Panc1 (cell line): Measurements from ENCODE around the gene IBA57. TPM values are rescaled to one million over a fixed set of nuclear protein-coding genes. Genes with fewer than 3 reads are reported as not detected.

Experiments
- ATAC-seq: fragments of 200-7000 bp; cut with Tn5 transposase; 2 replicates; pipeline ENCODE4 v1.9.1; 2020; ENCODE audit warnings: mild to moderate bottlenecking, moderate library complexity
- BruUV-seq: library from RNA; stranded (reverse); fragments of 400-500 nt; replicated peaks from 2 replicates; lab custom pipeline; 2021; lab: Mats Ljungman, UMichigan
- CTCF ChIA-PET: fragments of 300-600 bp; sonication (Branson Sonifier 250); formaldehyde crosslinking; loops from one replicate; lab custom pipeline; 2022; ENCODE audit warnings: antibody characterized with exemption; lab: Charles Lee
- POLR2A ChIA-PET: fragments of 300-600 bp; sonication (Branson Sonifier 250); formaldehyde crosslinking; loops from one replicate; lab custom pipeline; 2022; ENCODE audit warnings: antibody characterized with exemption; lab: Charles Lee
- DNase-seq: peaks from one replicate; pipeline ENCODE4 v3.0.0-alpha.2; 2010; ENCODE audit warnings: low read depth, low spot score
- H3K27ac ChIP-seq: 2 replicates; pipeline ENCODE4 v1.5.1; 2011; ENCODE audit warnings: mild to moderate bottlenecking, low read length, inconsistent platforms
- H3K27me3 ChIP-seq: fragments of 200-500 bp; sonication (Bioruptor generic); 2 replicates; pipeline ENCODE4 v1.6.0; 2014; ENCODE audit warnings: low read length, inconsistent platforms; ENCODE audit not compliant: control insufficient read depth, insufficient read depth
- H3K36me3 ChIP-seq: fragments of 200-500 bp; sonication (Bioruptor generic); 2 replicates; pipeline ENCODE4 v1.5.1; 2014; ENCODE audit warnings: inconsistent platforms, mild to moderate bottlenecking, low read length, moderate library complexity; ENCODE audit not compliant: control insufficient read depth, insufficient read depth
- H3K4me1 ChIP-seq: 2 replicates; pipeline ENCODE4 v1.5.1; 2011; ENCODE audit warnings: inconsistent platforms, mild to moderate bottlenecking, low read length, moderate library complexity; ENCODE audit not compliant: control insufficient read depth, insufficient read depth
- H3K4me3 ChIP-seq, 2 experiments: 2 replicates each; pipeline ENCODE4 v1.5.1; 2011 to 2012; ENCODE audit warnings: low read depth in 2 of 2, low read length in 2 of 2, mild to moderate bottlenecking in 2 of 2, inconsistent platforms in 1 of 2, moderate library complexity in 1 of 2
- H3K9me3 ChIP-seq: fragments of 200-500 bp; sonication (Bioruptor generic); 2 replicates; pipeline ENCODE4 v1.5.1; 2014; ENCODE audit warnings: low read depth, mild to moderate bottlenecking, inconsistent platforms, low read length, moderate library complexity; ENCODE audit not compliant: control insufficient read depth, insufficient read depth
- POLR2AphosphoS5 ChIP-seq: IDR thresholded peaks from 2 replicates; pipeline ENCODE4 v1.6.1; 2012; ENCODE audit warnings: mild to moderate bottlenecking, low read depth, low read length, moderate library complexity
- SIN3A ChIP-seq: IDR thresholded peaks from 2 replicates; pipeline ENCODE4 v1.6.1; 2012; ENCODE audit warnings: low read depth, mild to moderate bottlenecking, low read length, moderate library complexity, borderline replicate concordance; ENCODE audit not compliant: insufficient read depth
- TCF7L2 ChIP-seq: IDR thresholded peaks from 2 replicates; pipeline ENCODE4 v1.6.1; 2011; ENCODE audit warnings: mild to moderate bottlenecking, low read depth, low read length, inconsistent platforms
- in situ Hi-C: cut with HindIII; loops from 2 replicates; pipeline ENCODE4 v1.10.0; 2016; ENCODE audit warnings: low sequenced_read_pairs, low pct_unique_long_range_greater_than_20kb
- intact Hi-C: fragments of 100-400 bp; cut with micrococcal nuclease; formaldehyde crosslinking; loops from one replicate; pipeline ENCODE4 v1.10.0; 2022; ENCODE audit not compliant: unreplicated experiment
- total RNA-seq: library from RNA; stranded (reverse); gene quantifications from one replicate; pipeline ENCODE4 v1.2.1, GENCODE V29; 2021; ENCODE audit not compliant: unreplicated experiment
- TF ChIP-seq, protein P1 (sequence below), 2 experiments: IDR thresholded peaks; 2 replicates each; pipeline ENCODE4 v1.6.1; 2011 to 2012; ENCODE audit warnings: low read depth in 2 of 2, control low read depth in 1 of 2, low read length in 1 of 2, mild to moderate bottlenecking in 1 of 2, moderate library complexity in 1 of 2; ENCODE audit not compliant: insufficient read depth in 1 of 2
- TF ChIP-seq, protein P2 (sequence below): fragments of 450-650 bp; IDR thresholded peaks from 2 replicates; pipeline ENCODE4 v1.5.1; 2017; ENCODE audit warnings: mild to moderate bottlenecking

Gene IBA57
- total RNA-seq, 1 experiment from 2014 or later = 11.3 TPM

DNA sequence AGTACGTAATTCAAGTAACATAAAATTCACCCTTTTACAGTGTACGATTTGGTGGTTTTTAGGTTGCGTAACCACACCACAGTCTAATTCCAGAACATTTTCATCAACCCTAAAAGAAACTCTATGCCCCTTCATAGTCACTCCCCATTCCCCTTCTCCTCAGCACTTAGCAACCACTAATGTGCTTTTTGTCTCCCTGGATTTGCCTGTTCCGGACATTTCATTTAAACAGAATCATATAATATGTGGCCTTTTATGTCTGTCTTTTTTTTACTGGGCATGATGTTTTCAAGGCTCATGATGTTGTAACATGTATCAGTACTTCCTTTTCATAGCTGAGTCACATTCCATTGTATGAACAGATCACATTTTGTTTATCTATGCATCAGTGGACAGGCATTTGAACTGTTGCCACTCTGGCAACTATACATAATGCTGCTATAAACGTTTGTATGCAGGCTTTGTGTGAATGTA lies 63.0 kb downstream of the IBA57 start:
- no TSS peak for BruUV-seq
- TF ChIP-seq, protein P1, sequence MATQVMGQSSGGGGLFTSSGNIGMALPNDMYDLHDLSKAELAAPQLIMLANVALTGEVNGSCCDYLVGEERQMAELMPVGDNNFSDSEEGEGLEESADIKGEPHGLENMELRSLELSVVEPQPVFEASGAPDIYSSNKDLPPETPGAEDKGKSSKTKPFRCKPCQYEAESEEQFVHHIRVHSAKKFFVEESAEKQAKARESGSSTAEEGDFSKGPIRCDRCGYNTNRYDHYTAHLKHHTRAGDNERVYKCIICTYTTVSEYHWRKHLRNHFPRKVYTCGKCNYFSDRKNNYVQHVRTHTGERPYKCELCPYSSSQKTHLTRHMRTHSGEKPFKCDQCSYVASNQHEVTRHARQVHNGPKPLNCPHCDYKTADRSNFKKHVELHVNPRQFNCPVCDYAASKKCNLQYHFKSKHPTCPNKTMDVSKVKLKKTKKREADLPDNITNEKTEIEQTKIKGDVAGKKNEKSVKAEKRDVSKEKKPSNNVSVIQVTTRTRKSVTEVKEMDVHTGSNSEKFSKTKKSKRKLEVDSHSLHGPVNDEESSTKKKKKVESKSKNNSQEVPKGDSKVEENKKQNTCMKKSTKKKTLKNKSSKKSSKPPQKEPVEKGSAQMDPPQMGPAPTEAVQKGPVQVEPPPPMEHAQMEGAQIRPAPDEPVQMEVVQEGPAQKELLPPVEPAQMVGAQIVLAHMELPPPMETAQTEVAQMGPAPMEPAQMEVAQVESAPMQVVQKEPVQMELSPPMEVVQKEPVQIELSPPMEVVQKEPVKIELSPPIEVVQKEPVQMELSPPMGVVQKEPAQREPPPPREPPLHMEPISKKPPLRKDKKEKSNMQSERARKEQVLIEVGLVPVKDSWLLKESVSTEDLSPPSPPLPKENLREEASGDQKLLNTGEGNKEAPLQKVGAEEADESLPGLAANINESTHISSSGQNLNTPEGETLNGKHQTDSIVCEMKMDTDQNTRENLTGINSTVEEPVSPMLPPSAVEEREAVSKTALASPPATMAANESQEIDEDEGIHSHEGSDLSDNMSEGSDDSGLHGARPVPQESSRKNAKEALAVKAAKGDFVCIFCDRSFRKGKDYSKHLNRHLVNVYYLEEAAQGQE (IDR thresholded peaks at IDR 0.05; ENCODE audit: insufficient read depth in 1 of 2, low read depth in 2 of 2, low read length in 1 of 2) = no peak
- TF ChIP-seq, protein P2, sequence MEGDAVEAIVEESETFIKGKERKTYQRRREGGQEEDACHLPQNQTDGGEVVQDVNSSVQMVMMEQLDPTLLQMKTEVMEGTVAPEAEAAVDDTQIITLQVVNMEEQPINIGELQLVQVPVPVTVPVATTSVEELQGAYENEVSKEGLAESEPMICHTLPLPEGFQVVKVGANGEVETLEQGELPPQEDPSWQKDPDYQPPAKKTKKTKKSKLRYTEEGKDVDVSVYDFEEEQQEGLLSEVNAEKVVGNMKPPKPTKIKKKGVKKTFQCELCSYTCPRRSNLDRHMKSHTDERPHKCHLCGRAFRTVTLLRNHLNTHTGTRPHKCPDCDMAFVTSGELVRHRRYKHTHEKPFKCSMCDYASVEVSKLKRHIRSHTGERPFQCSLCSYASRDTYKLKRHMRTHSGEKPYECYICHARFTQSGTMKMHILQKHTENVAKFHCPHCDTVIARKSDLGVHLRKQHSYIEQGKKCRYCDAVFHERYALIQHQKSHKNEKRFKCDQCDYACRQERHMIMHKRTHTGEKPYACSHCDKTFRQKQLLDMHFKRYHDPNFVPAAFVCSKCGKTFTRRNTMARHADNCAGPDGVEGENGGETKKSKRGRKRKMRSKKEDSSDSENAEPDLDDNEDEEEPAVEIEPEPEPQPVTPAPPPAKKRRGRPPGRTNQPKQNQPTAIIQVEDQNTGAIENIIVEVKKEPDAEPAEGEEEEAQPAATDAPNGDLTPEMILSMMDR = no peak
- TF ChIP-seq TCF7L2 = no peak
- no peak for TF ChIP-seq SIN3A
- no peak for TF ChIP-seq POLR2AphosphoS5
- H3K27me3 ChIP-seq = no peaks in the 10 kb centered on the region
- POLR2A ChIA-PET = no interaction called here
- H3K9me3 ChIP-seq = no peaks in the 10 kb centered on the region; the same call in 1 of the 2 replicates
- no peak overlapping the region for H3K4me3 ChIP-seq
- in situ Hi-C loops (no loop called here), intact Hi-C loops (no loop called here)
- DNase-seq (peak; percentile 51), ATAC-seq (peak; percentile 73; the same call in 1 of the 2 replicates)
- H3K4me1 ChIP-seq = peaks cover 5% of the 10 kb centered on the region; the same call in 1 of the 2 replicates
- H3K27ac ChIP-seq = no peak overlapping the region
- H3K36me3 ChIP-seq = no peaks in the 10 kb centered on the region
- CTCF ChIA-PET = no interaction called here

DNA sequence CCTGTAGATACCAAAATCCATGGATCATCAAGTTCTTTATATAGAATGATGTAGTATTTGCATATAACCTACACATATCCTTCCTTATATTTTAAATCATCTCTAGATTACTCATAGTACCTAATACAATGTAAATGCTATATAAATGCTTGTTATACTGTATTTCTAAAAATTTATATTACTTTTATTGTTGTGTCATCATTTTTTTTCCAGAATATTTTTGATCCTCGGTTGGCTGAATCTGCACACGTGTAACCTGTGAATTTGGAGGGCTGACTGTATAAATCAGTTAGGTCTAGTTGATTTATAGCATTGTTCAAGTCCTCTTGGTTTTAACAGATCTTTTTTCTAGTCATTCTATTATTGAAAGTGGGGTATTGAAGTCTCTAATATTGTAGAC lies 65.6 kb downstream of the IBA57 start:
- Histone ChIP-seq H3K9me3 (peaks cover 5% of the 10 kb centered on the region; the same call in 1 of the 2 replicates), H3K36me3 (no peaks in the 10 kb centered on the region), H3K27me3 (no peaks in the 10 kb centered on the region), H3K4me1 (peaks cover 5% of the 10 kb centered on the region; the same call in 1 of the 2 replicates), H3K4me3 (no peak overlapping the region), H3K27ac (no peak overlapping the region)
- BruUV-seq = no TSS peak
- CTCF ChIA-PET = no interaction called here
- in situ Hi-C loops = no loop called here
- DNase-seq (no peak), ATAC-seq (no peak)
- intact Hi-C loops = no loop called here
- POLR2A ChIA-PET = no interaction called here
- TF ChIP-seq SIN3A = no peak
- TF ChIP-seq, protein P1 (IDR thresholded peaks at IDR 0.05; ENCODE audit: insufficient read depth in 1 of 2, low read depth in 2 of 2, low read length in 1 of 2) = no peak
- TF ChIP-seq TCF7L2 = no peak
- TF ChIP-seq, protein P2 = no peak
- no peak for TF ChIP-seq POLR2AphosphoS5

Other genes starting within 250 kb of the IBA57 start
- 26.5 TPM for gene WNT9A, start 217.9 kb upstream of the IBA57 start, total RNA-seq
- gene WNT3A, start 158.8 kb upstream of the IBA57 start, total RNA-seq = not detected
- 321 TPM for gene ARF1, start 83.1 kb upstream of the IBA57 start, total RNA-seq
- gene C1orf35, start 62.5 kb upstream of the IBA57 start, total RNA-seq = 24.9 TPM
- gene MRPL55, start 56.5 kb upstream of the IBA57 start, total RNA-seq = 53.0 TPM
- 188 TPM for gene GUK1, start 25.5 kb upstream of the IBA57 start, total RNA-seq
- gene GJC2, start 15.9 kb upstream of the IBA57 start, total RNA-seq = 2.4 TPM
- gene OBSCN, start 42.2 kb downstream of the IBA57 start, total RNA-seq = 10.5 TPM
- 38.6 TPM for gene TRIM11, start 241.0 kb downstream of the IBA57 start, total RNA-seq